H9 (cell line): ENCODE results near the gene ZNF680. TPM values are rescaled to one million over a fixed set of nuclear protein-coding genes. Genes with fewer than 3 reads are reported as not detected.

Source experiments
- DNase-seq: peaks from one replicate; pipeline ENCODE4 v3.0.0-alpha.2; 2017
- H2AFZ ChIP-seq: one replicate; pipeline ENCODE4 v1.6.1; 2013; ENCODE audit warnings: mild to moderate bottlenecking, low read length, control low read depth, moderate library complexity
- H2AK5ac ChIP-seq: 2 replicates; pipeline ENCODE4 v1.6.1; 2013; ENCODE audit warnings: low read length, control low read depth, mixed read lengths; ENCODE audit not compliant: insufficient read length
- H2BK120ac ChIP-seq: one replicate; pipeline ENCODE4 v1.6.1; 2013; ENCODE audit warnings: low read depth, mild to moderate bottlenecking, low read length, control low read depth, inconsistent platforms; ENCODE audit not compliant: poor library complexity, severe bottlenecking
- H2BK12ac ChIP-seq: 2 replicates; pipeline ENCODE4 v1.6.1; 2013; ENCODE audit warnings: low read length, control low read depth, mixed read lengths, low read depth; ENCODE audit not compliant: insufficient read length
- H2BK15ac ChIP-seq: 2 replicates; pipeline ENCODE4 v1.6.1; 2013; ENCODE audit warnings: low read depth, low read length, control low read depth
- H2BK20ac ChIP-seq: one replicate; pipeline ENCODE4 v1.6.1; 2013; ENCODE audit warnings: low read depth, mild to moderate bottlenecking, low read length, control low read depth, inconsistent platforms; ENCODE audit not compliant: poor library complexity, severe bottlenecking
- H2BK5ac ChIP-seq: 2 replicates; pipeline ENCODE4 v1.6.1; 2013; ENCODE audit warnings: low read length, control low read depth, mixed read lengths; ENCODE audit not compliant: insufficient read length
- H3K14ac ChIP-seq: 2 replicates; pipeline ENCODE4 v1.6.1; 2013; ENCODE audit warnings: low read length, control low read depth; ENCODE audit not compliant: insufficient read depth
- H3K18ac ChIP-seq: 2 replicates; pipeline ENCODE4 v1.6.1; 2013; ENCODE audit warnings: low read depth, mild to moderate bottlenecking, mixed read lengths, low read length, control low read depth; ENCODE audit not compliant: insufficient read length
- H3K23ac ChIP-seq: 2 replicates; pipeline ENCODE4 v1.6.1; 2013; ENCODE audit warnings: low read length, control low read depth, mixed read lengths, low read depth; ENCODE audit not compliant: insufficient read length
- H3K23me2 ChIP-seq: 2 replicates; pipeline ENCODE4 v1.6.1; 2013; ENCODE audit warnings: low read depth, mild to moderate bottlenecking, mixed read lengths, low read length, control low read depth; ENCODE audit not compliant: insufficient read length, poor library complexity, severe bottlenecking
- H3K27ac ChIP-seq: 2 replicates; pipeline ENCODE4 v1.5.1; 2013; ENCODE audit warnings: low read length, control low read depth, mixed read lengths, low read depth; ENCODE audit not compliant: insufficient read length
- H3K27me3 ChIP-seq: 2 replicates; pipeline ENCODE4 v1.6.1; 2013; ENCODE audit warnings: low read length, control low read depth, inconsistent platforms; ENCODE audit not compliant: insufficient read depth
- H3K4ac ChIP-seq: 2 replicates; pipeline ENCODE4 v1.6.1; 2013; ENCODE audit warnings: low read depth, mild to moderate bottlenecking, control low read depth, inconsistent platforms, low read length, moderate library complexity
- H3K4me1 ChIP-seq: 2 replicates; pipeline ENCODE4 v1.6.1; 2013; ENCODE audit warnings: low read length, control low read depth, inconsistent platforms; ENCODE audit not compliant: insufficient read depth
- H3K4me2 ChIP-seq: 2 replicates; pipeline ENCODE4 v1.6.1; 2013; ENCODE audit warnings: low read length, control low read depth, mixed read lengths; ENCODE audit not compliant: insufficient read length, insufficient read depth
- H3K56ac ChIP-seq: 2 replicates; pipeline ENCODE4 v1.6.1; 2013; ENCODE audit warnings: low read depth, mild to moderate bottlenecking, mixed read lengths, low read length, control low read depth; ENCODE audit not compliant: insufficient read length
- H3K79me1 ChIP-seq: 2 replicates; pipeline ENCODE4 v1.6.1; 2013; ENCODE audit warnings: low read depth, mild to moderate bottlenecking, moderate library complexity, low read length, control low read depth, inconsistent platforms; ENCODE audit not compliant: insufficient read depth, poor library complexity, severe bottlenecking
- H3K79me2 ChIP-seq: 2 replicates; pipeline ENCODE4 v1.6.1; 2013; ENCODE audit warnings: low read length, control low read depth, inconsistent platforms; ENCODE audit not compliant: insufficient read depth
- H3K9ac ChIP-seq: 2 replicates; pipeline ENCODE4 v1.6.1; 2013; ENCODE audit warnings: low read length, control low read depth, mixed read lengths; ENCODE audit not compliant: insufficient read length; ENCODE audit errors: extremely low read depth
- H3K9me3 ChIP-seq: one replicate; pipeline ENCODE4 v1.6.1; 2013; ENCODE audit warnings: low read depth, low read length, inconsistent platforms; ENCODE audit not compliant: control insufficient read depth
- H3T11ph ChIP-seq: one replicate; pipeline ENCODE4 v1.6.1; 2013; ENCODE audit warnings: mild to moderate bottlenecking, low read length, control low read depth, inconsistent platforms
- H4K20me1 ChIP-seq: one replicate; pipeline ENCODE4 v1.6.1; 2013; ENCODE audit not compliant: control insufficient read depth, insufficient read length, insufficient read depth
- H4K5ac ChIP-seq: 2 replicates; pipeline ENCODE4 v1.6.1; 2013; ENCODE audit warnings: low read depth, mild to moderate bottlenecking, mixed read lengths, low read length, control low read depth; ENCODE audit not compliant: insufficient read length
- H4K8ac ChIP-seq: replicated peaks from 2 replicates; pipeline ENCODE4 v1.6.1; 2013; ENCODE audit warnings: low read length, control low read depth, mixed read lengths, low read depth; ENCODE audit not compliant: insufficient read length
- H4K91ac ChIP-seq: 2 replicates; pipeline ENCODE4 v1.6.1; 2013; ENCODE audit warnings: low read depth, mild to moderate bottlenecking, moderate library complexity, mixed read lengths, low read length, control low read depth; ENCODE audit not compliant: insufficient read length
- H3K27ac Mint-ChIP-seq, 3 experiments: 2 replicates in 2 of 3; 3 replicates in 1 of 3; pipeline ENCODE4 v1.8.0; 2020 to 2021; ENCODE audit warnings: mixed read lengths in 3 of 3, mild to moderate bottlenecking in 1 of 3, moderate library complexity in 1 of 3
- H3K27me3 Mint-ChIP-seq: 2 replicates; pipeline ENCODE4 v1.8.0; 2021; ENCODE audit warnings: low read depth, mild to moderate bottlenecking, moderate library complexity, mixed read lengths
- H3K36me3 Mint-ChIP-seq, 3 experiments: 2 replicates in 2 of 3; 3 replicates in 1 of 3; pipeline ENCODE4 v1.8.0; 2020 to 2021; ENCODE audit warnings: low read depth in 3 of 3, mixed read lengths in 3 of 3; ENCODE audit not compliant: insufficient read depth in 1 of 3
- H3K4me1 Mint-ChIP-seq, 2 experiments: 2 replicates each; pipeline ENCODE4 v1.8.0; 2020; ENCODE audit warnings: mixed read lengths in 2 of 2
- H3K4me3 Mint-ChIP-seq, 2 experiments: 2 replicates in 1 of 2; 3 replicates in 1 of 2; pipeline ENCODE4 v1.8.0; 2020 to 2021; ENCODE audit warnings: mild to moderate bottlenecking in 2 of 2, mixed read lengths in 2 of 2, moderate library complexity in 1 of 2
- H3K9me3 Mint-ChIP-seq, 2 experiments: 2 replicates in 1 of 2; 3 replicates in 1 of 2; pipeline ENCODE4 v1.8.0; 2020; ENCODE audit warnings: mild to moderate bottlenecking in 2 of 2, mixed read lengths in 2 of 2, moderate library complexity in 1 of 2
- CTCF ChIP-seq: fragments of 200-600 bp; sonication (generic); conservative IDR thresholded peaks from 3 replicates; pipeline ENCODE4 v1.8.0; 2021; ENCODE audit warnings: antibody characterized with exemption, mild to moderate bottlenecking
- WGBS: extraction: QIAGEN DNeasy Blood & Tissue Kit; methylation state at CpG from one replicate; pipeline ENCODE4 v1.1.7; 2013; ENCODE audit warnings: missing lambda C conversion rate, low lambda C conversion rate, mixed read lengths; ENCODE audit not compliant: insufficient read length; ENCODE audit errors: extremely low coverage; 5-methylcytosine and 5-hydroxymethylcytosine counted together
- total RNA-seq: library from RNA; stranded (reverse); gene quantifications from 2 replicates; pipeline ENCODE4 v1.2.1, GENCODE V29; 2021

ZNF680 gene
- total RNA-seq, 1 experiment from 2014 or later, result 21.3 TPM

DNA sequence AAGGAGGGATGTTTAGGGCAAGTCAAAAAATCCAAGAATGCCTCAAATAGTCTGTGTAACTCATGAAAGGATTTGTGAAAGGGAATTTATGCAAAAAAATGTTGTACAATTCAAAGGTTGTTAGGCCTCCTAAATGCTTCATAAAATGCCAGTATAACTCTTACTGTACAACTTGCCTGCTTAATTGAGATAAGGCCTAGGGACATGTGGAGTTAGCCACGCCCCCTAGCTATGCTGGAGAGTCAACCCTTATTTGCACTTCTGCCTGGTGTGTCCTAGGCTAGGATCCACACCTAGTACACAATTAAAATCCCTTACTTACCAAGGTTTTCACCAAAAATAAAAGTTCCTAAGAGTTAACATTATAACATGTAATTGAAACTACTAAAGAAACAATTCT, 77.2 kb downstream of the ZNF680 start:
- peaks cover 67% of the 10 kb centered on the region for H3K9me3 ChIP-seq
- TF ChIP-seq CTCF, result no peak
- no peak overlapping the region for H2AFZ ChIP-seq
- no peak overlapping the region for H3K23ac ChIP-seq
- no peak overlapping the region for H3K4me2 ChIP-seq
- H3K9me3 Mint-ChIP-seq, result peaks cover 87 to 89% of the 10 kb centered on the region in 2 experiments
- no peak overlapping the region for H3K27ac Mint-ChIP-seq
- H4K91ac ChIP-seq, result no peak overlapping the region
- H2BK12ac ChIP-seq, result no peak overlapping the region
- no peak overlapping the region for H2BK20ac ChIP-seq
- H3K36me3 Mint-ChIP-seq, result peaks cover 0 to 14% (median 7%) of the 10 kb centered on the region in 3 experiments; a peak in 5 of 7 replicates
- H3K14ac ChIP-seq, result no peak overlapping the region
- H2BK5ac ChIP-seq, result no peak overlapping the region
- H3K4me1 Mint-ChIP-seq, result no peaks in the 10 kb centered on the region
- no peak overlapping the region for H3K27ac ChIP-seq
- no peaks in the 10 kb centered on the region for H3K27me3 ChIP-seq
- no peak overlapping the region for H3K4me3 Mint-ChIP-seq
- no CpG with 5 or more reads among the region's 1 CpG for WGBS
- H3K4ac ChIP-seq, result no peak overlapping the region
- H3K4me1 ChIP-seq, result no peaks in the 10 kb centered on the region
- no peak overlapping the region for H2AK5ac ChIP-seq
- H3K56ac ChIP-seq, result no peak overlapping the region
- no peak overlapping the region for H3K18ac ChIP-seq
- H4K8ac ChIP-seq, result no peak overlapping the region
- no peak overlapping the region for H3K9ac ChIP-seq
- no peaks in the 10 kb centered on the region for H3K79me1 ChIP-seq
- no peaks in the 10 kb centered on the region for H4K20me1 ChIP-seq
- no peak overlapping the region for H2BK120ac ChIP-seq
- no peak overlapping the region for H3T11ph ChIP-seq
- no peaks in the 10 kb centered on the region for H3K23me2 ChIP-seq
- no peaks in the 10 kb centered on the region for H3K79me2 ChIP-seq
- H2BK15ac ChIP-seq, result no peak overlapping the region
- peaks cover 3% of the 10 kb centered on the region for H3K27me3 Mint-ChIP-seq
- no peak for DNase-seq
- no peak overlapping the region for H4K5ac ChIP-seq

Other genes starting within 250 kb of the ZNF680 start
- not detected in 2 replicates for gene ZNF736, start 249.1 kb downstream of the ZNF680 start, total RNA-seq
- 23.3 and 24.7 TPM in 2 replicates for gene ZNF107, start 103.1 kb upstream of the ZNF680 start, total RNA-seq
- 23.4 and 25.6 TPM in 2 replicates for gene ZNF138, start 231.4 kb upstream of the ZNF680 start, total RNA-seq